HG03139 (cell line): ENCODE measurements around the gene SLC25A21.
"Not testable (repeated sequence)": the region's sequence is repeated elsewhere in the genome, so short reads cannot be mapped to it uniquely, and the experiment has no call there.

Experiments
- ATAC-seq: cut with Tn5 transposase; IDR thresholded peaks from one replicate; pipeline ENCODE4 v1.9.1; 2021; ENCODE audit not compliant: unreplicated experiment

Gene SLC25A21

DNA sequence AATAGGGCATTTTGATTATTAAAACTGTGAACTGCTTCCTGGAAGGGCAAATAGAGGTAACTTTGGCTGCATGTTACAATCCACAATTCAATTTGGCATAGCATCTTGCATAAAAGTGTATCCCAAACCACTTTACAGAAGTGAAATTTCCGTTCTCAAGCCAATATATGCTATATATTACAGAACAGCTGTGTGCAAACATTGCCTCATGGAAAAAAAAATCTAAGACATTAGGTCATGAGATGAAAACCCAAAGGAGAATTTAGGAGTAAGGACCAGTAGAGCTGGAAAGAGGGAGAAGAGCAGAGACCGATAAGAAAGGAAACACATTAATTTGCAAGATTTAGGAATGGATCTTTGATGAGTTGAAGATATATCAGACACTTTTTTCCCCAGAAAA, 271.6 kb downstream of the SLC25A21 start:
- ATAC-seq: no peak

DNA sequence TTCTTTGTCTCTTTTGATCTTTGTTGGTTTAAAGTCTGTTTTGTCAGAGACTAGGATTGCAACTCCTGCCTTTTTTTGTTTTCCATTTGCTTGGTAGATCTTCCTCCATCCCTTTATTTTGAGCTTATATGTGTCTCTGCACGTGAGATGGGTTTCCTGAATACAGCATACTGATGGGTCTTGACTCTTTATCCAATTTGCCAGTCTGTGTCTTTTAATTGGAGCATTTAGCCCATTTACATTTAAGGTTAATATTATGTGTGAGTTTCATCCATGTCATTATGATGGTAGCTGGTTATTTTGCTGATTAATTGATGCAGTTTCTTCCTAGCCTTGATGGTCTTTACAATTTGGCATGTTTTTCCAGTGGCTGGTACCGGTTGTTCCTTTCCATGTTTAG, 276.1 kb downstream of the SLC25A21 start:
- not testable (repeated sequence) for ATAC-seq

DNA sequence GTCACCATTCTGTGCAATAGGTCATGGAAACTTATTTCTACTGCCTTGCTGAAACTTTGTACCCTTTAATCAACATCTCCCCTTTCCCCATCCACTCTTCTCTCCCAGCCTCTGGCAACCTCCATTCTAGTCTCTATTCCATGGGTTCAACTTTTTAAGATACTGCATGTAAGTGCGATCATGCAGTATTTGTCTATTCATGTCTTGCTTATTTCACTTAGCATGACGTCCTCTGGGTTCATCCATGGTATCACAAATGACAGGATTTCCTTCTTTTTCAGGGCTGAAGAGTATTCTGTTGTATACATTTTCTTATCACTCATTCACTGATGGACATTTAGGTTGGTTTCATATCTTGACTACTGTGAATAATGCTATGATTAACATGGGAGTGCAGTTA, 288.4 kb downstream of the SLC25A21 start:
- ATAC-seq: no peak

DNA sequence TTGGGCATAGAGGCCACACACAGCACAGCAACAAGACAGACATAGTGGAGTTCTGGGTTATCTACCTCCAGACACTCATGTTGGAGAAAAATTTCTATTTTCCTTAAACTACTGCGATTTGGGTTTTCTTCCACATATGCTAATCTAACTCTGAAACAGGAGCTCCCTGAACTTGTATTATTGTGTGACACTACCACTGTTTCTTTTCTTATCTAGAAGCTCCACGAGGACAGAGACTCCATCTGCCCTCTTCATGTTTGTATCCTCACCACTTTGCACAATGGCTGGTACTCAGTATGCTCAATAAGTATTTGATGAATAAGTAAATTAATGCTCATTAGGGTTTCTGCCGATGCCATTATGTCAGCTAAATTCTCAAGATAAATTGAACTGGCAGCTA, 292.1 kb downstream of the SLC25A21 start:
- no peak for ATAC-seq

DNA sequence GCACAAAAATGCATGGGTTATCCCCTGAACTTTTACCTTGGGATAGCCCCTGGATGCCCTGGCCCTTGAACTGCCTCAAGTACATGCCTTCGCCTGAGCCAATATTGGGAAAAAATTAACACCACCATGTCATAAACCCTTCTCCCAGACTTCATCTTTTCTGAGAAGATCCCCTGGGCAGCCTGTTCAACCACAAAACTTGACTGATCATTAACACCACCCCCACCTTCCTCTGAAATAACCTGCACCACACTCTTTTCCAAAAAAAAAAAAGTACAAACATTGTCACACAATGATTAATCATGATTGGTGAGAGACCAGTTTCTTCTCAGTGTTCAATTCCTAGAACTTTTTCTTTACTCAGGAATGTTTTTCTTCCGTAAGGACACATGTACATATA, 292.8 kb downstream of the SLC25A21 start:
- ATAC-seq: no peak

DNA sequence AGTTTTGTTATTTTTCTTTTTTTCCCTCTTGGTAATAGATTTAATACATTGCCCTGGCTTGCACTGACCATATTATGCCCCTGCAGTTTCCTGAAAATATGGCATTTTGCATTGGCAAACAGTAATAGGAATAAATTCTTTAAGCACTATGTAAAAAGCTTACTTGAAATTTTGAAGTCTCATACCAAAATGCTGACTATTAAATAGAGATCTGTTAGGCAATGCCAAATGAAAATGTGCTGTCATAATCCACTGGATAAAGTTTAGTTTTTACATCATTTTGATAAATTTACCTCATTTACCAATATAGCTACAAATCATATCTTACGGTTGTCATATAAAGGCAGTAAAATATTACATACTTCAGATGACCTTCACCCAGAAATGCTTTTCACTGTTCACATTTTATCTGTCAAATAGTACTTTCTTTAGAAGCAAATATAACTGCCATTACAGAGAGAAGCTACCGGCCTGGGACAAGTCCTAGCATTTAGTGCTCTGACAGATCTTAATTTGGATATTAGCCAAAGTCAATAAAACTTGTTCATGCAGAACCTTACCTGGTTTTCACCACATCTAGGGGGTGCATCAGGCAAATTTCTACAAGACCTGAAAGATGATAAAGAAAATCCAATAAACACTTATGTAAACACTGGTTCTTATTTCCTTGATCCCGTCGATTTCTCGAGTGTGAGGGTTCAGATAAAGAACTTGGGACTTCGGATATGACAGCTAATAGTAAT, 297.8 kb downstream of the SLC25A21 start:
- ATAC-seq: no peak

DNA sequence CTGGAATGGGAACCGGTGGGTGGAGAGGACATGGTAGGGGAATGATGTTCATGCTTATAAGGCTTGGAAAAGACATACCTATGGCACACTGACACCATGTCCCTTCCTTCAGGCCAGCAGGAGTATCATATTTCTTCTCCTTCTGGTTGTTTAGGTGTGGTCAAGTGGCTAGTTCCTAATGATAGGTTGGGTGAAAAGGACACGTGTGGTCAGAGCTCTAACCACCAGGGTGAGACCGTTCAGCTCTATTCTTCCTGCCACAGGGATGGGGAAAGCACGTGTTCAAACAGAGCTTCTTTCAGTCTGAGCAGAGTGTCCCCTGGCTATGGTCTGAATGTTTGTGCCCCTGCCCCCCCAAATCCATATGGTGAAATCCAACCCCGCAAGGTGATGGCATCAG, 301.6 kb downstream of the SLC25A21 start:
- no peak for ATAC-seq

DNA sequence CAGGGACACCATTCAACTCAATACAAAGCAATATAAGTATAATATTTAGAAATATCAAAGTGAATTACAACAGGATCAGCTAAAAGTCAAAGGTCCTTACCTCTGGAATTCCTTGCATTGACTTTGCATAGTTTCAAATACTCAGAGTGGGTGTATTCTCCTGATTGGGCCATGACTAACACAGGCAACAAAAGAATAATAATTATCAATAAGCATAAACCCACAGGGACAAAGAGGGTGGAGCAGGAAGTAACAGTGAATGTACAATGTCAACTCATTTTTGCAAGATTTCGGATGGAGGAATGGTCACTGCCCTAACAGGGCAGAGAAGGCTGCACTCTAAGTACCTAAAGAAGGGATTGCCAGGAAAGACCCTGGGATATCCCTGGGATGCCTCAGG, 303.3 kb downstream of the SLC25A21 start:
- no peak for ATAC-seq

DNA sequence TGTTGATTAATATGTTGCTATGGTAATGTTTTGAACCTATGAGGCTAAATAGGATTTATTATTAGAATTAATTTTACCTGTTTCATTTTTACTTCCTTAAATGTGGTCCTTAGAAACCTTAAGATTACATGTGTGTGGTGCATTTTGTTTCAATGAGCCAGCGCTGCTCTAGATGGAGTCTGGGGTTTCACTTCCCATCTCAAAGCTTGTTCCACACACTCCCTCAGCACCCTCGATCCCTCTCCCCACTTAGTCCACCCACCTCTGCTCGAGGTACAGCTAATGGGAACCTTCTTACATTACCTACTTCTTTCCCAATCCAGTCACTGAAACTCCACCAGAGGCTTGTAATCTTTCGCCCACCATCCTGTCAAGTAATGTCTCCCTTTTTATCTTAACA, 305.5 kb downstream of the SLC25A21 start:
- ATAC-seq: no peak

DNA sequence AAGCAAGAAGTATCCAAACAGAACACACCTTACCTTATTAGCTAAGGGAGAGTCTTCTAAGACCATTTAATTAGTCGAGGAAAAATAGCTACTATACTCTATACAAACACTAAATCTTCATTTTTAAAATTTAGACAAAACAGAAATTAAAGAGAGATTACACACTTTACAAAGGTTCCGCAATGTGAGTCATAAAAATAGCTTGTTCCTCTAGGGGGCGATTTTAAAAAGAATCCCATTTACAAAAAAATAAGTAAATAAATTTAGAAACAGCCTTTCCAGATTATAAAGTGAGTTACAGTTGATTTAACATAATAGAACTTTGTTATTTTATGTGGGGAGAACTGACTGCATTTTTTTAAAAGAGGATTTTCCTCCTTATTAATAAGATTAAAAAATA, 309.1 kb downstream of the SLC25A21 start:
- no peak for ATAC-seq

DNA sequence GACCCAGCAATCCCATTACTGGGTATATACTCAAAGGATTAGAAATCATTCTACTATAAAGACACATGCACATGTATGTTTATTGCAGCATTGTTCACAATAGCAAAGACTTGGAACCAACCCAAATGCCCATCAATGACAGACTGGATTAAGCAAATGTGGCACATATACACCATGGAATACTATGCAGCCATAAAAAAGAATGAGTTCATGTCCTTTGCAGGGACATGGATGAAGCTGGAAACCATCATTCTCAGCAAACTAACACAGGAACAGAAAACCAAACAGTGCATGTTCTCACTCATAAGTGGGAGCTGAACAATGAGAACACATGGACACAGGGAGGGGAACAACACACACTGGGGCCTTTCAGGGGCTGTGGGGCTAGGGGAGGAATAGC, 310.2 kb downstream of the SLC25A21 start:
- ATAC-seq: not testable (repeated sequence)

DNA sequence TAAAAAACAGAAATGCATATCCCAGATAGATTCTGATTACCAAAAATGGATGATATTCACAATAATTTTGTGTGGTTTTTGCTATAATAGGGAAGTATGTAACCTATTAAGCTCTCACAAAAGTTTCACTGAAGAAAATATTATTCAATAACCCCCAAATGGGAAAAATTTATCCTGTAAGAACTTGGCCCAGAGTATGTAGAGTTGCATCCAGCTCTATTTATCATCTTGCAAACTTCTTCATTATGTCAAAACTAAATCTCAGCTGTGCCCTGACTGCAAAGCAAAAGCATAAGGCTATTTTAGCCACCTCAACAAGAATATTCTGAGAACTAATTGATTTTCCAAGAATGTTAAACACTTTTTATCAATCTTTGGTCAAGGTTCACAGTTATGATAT, 311.6 kb downstream of the SLC25A21 start:
- ATAC-seq: no peak

DNA sequence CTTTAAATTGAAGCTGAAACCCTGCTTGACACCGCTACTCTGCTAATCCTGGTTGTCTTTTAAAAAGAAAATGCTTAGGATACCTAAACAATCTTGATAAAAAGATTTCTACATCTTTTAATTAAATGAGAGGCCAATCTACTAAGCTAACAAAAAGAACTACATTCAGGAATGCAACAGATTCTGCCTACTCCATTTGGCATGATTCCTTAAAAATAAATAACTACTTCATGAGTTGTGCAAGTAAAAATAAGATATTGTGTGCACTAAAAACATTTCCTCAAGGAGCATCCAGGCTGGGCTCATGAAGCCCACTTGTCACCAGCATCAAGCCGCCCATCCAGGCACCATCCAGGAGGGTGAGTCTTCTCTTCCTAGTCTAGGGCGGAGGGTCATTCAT, 313.3 kb downstream of the SLC25A21 start:
- ATAC-seq: no peak

DNA sequence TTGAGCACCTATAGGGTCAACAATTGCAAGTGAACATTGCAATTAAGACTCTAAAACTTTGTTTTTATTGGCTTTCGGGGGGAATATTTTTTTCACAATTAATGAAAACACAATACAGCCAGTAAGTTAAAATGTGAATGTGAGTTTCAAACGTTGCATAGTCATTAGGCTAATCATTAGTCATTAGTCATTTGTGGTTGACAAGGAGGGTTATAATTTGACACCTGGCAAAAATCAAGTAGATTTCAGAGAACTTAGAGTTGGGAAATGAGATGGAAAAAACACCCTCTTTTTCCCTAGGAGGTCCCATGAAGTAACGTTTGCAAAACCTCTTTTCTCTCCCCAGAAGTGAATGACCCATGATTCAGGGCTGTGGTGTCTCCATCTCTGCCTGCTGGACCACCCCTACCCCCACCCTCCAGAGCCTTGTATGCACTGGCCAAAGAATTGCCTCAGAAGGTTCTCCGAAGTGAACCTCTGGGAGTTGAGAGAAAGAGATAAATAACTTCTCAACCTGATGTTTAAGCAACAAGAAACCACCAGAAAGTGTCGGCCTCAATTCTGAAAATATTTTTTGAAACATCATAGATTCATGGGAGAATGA, 314.5 kb downstream of the SLC25A21 start:
- ATAC-seq: no peak

DNA sequence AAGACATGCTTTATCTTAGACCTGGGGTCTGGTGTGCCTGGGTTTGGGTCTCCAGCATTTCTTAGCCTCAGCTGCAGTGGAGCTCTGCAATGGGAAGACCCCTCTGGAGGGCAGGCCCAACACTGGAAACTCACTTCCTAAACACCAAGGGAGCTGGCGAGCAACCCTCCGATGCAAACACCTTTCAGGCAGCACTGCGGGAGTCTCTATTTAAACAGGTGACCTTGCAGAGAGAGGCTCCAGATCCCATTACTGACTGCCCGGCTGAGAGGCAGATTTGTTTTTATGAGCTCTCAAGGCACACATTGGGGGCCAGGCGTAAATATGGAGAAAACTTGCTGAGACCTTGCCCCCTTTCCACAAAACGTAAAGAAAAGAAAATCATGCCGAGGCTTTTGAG, 315.3 kb downstream of the SLC25A21 start:
- ATAC-seq: no peak

DNA sequence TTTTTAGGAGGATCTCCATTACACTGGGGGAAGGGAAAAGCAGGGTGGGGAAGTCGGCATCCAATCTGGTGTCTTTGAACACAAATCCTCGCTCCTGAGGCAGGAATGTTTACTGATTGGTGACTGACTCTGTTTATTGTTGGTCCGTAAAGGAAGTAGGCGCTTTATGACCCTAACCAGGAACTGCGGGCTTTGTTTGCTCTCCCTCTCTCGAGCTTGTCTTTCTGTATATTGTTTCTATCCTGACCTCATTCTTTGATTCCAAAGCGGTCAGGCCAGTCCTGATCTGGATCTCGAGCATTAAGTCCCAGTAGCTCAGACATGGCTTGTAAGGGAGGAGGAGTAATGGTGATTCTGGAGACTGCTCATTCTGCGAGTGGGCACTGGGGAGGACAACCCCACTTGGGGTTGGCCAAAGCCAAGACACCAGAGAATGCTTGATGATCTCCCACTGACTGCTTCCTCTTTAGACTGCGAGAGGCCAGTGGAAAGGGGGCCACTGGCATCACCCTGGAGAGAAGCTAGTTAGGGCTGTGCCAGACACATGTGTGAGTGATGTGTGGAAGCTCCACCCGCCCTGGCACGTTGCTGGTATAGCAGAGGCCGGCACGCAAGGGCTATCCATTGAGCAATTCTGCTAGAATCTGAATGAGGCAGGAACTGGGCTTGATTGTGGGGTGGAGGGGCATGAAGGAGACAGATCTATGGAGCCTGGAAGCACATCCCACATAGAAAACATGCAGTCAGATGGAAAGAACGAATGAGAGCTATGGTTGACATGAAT, 316.1 kb downstream of the SLC25A21 start:
- ATAC-seq: no peak

DNA sequence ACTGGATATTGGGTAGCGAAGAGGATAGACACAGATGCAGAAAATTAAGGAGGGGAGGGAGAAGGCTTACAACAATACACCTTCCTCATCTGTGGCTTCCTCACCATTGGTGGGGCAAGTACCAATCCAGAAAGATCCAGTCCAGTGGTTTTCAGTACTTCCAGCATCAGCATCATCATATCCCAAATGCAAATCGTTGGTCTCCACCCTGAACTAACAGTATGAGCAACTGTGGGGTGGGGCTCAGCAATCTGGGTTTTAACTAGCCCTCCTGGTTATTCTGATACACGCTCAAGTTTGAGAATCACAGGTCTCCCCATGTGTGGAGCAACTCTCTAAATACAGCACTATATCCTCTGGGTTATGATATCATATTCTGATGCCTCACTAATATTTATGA, 317.0 kb downstream of the SLC25A21 start:
- no peak for ATAC-seq

DNA sequence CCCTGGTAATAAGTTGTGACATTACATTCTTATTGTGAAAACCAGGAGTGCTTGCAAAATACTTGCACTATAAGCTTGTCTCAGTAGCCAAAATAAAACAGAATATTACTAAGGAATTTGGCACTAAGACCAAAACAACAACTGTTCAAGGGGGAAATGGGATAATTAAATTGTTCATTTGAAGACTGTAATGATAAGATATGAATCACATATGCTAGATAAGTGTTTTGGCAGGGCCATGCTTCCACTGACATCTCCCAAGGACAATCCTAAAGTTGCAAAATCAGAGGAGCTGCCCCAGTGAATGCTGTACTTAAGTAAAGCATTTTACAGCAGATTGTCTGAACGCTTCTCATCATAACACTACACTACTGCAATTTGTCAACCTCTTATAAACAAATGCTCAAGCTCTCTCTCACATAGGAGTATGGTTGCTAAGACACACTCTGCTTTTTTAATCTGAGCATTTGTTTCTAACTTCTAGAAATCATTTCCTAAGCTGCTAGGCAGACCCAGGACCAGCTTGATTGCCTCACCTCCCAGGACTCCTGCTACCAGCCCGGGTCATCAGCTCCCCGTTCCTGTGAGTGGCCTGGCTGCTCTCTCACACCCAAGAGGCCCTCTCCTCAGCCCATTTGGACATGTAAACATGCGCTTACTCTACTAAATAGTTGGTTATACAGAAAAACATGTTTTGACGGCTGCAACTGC, 319.3 kb downstream of the SLC25A21 start:
- no peak for ATAC-seq

DNA sequence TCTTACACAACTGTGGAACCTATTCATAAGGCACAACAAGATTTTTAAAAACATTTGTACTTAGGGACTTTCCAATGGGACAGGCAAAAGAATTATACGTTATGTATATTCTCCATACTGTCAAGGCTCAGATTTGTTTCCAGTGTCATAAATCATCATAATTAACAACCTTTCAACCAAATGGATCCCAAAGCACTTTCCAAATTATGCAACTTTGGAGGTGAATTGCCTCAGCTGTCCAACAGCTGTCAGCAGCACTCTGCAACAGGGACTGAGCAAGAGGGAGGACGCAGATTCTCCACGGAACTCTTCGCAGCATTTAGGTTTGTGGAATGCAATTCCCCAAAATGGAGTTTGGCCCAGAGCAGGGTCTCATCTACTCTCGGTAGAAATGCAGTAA, 324.2 kb downstream of the SLC25A21 start:
- no peak for ATAC-seq

DNA sequence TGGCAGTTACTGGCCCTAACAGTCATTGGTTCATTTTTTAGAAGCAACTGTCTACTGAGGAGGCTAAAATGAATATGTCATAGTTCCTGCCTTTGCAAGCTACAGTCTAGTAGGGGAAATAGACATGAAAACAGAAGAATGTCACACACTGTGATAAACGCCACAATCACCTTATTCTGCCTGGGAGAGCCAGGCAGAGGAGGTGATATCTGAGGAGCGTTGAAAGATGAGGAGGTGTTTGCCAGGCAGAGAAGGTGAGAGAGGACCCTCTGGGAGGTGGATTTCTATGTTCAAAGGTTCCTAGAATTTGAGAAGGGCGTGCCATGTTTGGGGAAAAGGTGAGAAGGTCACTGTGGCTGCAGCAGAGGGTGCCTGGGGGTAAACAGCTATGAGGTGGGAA, 325.0 kb downstream of the SLC25A21 start:
- no peak for ATAC-seq

DNA sequence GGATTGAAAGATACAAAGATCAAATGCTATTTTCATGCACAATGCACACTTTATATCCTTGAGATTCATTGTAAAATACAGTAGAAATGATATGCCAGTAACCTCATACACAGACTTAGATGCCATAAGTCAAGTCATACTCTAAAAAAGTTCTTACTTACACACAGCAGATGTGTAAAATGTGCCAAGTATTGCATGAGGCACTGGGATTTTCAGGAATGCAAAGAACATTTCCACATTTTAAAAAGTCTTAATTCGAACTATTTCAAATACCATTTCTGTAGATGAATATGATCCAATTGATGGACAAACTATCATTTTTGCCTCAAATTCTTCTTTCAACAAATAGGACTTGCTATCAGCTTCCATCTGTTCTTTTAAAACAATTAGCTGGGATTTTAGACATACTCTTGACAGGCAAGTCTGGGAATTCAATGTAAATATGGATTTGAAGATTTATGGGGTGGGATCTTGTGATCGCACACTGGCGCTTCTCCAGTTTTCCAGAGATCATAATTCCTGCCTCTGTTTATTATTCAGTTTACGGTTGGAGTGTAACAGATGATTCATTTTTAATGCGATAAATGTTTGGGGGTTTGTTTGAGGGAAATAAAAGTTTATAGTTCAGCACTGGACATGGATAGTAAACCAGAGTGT, 326.9 kb downstream of the SLC25A21 start:
- no peak for ATAC-seq
